GM21723 (cell line): Measurements from ENCODE around the gene GRM8.
"Not testable (repeated sequence)": the region's sequence is repeated elsewhere in the genome, so short reads cannot be mapped to it uniquely, and the experiment has no call there.

Experiments used
- ATAC-seq: cut with Tn5 transposase; IDR thresholded peaks from one replicate; pipeline ENCODE4 v1.9.1; 2021; ENCODE audit warnings: mild to moderate bottlenecking, moderate library complexity; ENCODE audit not compliant: unreplicated experiment

GRM8 gene

GRCh38 chr7:126937171-126937570 is 315.6 kb downstream of the GRM8 start:
- no peak for ATAC-seq

- ATAC-seq: no peak
These were observed 321.2 kb downstream of the GRM8 start for GRCh38 chr7:126931581-126931980.

DNA sequence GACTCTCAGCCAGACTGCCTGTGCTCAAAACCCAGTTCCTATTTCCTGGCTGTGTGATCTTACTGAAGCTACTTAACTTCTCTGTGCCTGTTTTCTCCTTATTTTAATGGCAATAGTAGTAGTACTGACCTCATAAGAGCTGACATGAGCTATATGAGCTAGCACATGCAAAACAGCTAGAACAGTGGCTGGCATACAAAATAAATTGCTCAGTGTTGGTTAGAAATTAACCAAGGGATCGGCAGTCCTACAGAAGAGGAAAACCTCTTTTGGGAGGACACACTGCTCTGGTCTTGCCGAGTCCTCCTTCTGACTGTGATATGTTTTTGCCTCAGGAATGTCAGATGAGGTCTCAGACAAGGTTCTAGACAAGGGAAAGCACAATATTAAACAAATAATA is 322.6 kb downstream of the GRM8 start:
- no peak for ATAC-seq

GRCh38 chr7:126924477-126924876 is 328.3 kb downstream of the GRM8 start:
- no peak for ATAC-seq

DNA sequence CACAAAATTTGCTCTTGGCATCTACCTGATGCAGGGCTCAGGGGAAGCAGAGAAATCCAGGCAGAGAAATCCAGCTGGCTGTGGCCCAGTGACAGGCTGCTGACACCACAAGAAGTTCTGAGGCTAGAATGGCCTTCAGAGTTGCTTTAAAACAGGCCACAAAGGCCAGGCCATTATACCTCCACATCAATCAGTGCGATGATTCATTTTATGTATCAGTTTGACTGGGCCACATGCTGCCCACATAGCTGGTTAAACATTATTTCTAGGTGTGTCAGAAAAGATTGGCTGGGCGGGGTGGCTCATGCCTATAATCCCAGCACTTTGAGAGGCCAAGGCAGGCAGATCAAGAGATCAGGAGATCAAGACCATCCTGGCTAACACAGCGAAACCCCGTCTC is 341.1 kb downstream of the GRM8 start:
- not testable (repeated sequence) for ATAC-seq

DNA sequence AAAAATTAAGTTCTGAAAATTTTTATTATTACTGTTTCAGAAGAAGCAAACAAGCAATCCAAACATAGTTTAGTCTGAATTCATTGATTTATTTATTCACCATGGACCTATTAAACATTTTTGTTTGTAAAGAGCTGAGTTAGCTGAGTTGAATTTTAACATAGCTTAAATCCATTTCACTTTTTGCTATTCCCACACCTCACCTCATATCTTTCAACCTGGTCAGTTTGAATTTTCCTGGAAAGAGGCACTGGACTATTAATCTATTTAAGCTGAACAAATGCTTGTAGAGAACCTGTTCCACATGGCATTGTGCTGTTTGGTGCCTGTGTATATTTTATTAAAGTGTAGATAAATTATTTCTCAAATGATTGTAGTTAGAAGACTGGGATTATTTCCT is 344.2 kb downstream of the GRM8 start:
- ATAC-seq: not testable (repeated sequence)

GRCh38 chr7:126907657-126908056 is 345.1 kb downstream of the GRM8 start:
- not testable (repeated sequence) for ATAC-seq

DNA sequence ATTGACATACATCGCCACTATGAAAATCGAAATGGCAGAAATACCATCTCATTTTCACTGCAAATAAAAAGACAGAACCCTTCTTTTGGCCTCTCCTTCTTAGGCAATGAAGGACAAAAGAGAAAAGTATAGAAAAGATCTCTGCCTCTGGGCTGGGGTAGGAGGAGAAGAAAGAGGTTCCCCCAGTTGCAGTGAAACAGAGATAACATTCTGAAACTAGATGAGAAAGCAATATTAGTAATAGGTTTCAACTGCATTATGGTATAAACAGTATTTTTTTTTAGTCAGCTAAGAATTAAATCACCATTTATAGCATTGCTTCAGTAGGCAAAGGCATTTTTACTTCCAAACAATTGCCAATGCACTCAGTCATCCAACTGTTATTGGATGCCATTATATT is 347.5 kb downstream of the GRM8 start:
- ATAC-seq: not testable (repeated sequence)

DNA sequence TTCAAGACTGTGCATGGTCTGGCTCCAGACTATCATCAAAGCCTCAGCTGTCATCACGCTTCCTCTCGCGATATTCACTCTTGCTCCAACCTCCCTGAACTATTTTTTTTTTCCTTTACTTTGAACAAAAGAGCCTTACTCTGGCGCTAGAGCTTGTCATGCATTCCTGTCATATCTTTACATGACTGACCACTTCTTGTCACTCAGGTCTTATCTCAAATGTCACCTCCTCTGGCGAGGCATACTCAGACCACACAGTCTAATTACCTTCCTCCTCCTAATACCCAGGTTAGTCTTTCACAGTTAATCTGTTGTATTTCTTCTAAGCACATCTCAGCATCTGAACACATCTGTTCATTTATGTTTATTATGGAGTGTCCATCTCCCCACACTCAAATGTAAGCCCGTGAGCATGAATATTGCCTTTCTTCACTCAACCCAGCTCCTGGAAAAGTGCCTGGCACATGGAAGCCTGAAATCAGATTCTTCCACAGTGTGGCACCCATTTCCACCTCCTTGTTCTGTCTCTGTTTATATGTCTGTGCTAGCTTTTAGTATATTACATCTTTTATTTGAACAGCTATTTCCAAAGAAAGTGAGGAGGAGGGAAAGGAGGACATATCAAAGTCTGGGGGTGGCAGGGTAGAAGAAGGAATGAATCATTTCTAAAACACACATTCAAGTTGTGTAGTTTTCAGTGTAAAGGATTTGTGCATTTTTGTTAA is 351.5 kb downstream of the GRM8 start:
- ATAC-seq: not testable (repeated sequence)

DNA sequence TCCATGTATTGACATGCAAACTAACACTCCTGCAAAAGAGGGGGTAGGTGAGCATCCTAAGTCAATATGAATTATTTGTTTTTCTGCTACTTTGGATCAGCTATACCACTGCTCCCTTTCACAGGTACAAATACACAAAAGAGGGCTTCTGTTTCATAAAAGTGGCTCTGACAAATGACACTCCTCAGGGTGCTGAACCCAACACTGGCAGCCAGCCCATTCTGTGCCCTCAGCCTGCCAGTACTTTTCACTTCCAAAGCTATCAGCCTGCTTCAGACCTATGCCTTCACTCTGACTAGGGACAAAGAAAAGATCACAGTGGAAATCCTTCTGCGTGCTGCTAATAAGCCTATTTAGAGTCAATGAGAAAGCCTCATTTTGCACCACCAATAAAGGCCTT is 364.8 kb downstream of the GRM8 start:
- not testable (repeated sequence) for ATAC-seq

DNA sequence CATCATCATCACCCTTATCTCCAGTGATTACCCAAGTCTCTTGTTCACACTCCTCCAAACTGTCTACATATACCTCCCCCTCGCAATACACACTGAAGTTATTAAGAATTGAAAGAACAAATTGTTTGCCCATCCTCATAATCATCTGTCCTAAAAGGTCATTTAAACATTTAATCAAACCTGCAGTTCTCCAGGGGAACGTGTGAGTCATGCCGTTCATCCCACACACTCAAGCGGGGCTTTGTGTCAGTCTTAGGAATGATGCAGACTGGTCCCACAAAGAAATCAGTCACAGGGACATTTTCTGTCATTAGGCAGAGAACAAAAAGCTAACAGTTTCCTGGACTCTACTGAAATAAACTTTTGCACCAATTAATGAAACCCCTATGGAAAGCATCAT is 365.2 kb downstream of the GRM8 start:
- not testable (repeated sequence) for ATAC-seq

GRCh38 chr7:126882730-126883129 is 370.0 kb downstream of the GRM8 start:
- not testable (repeated sequence) for ATAC-seq

- not testable (repeated sequence) for ATAC-seq
These were observed 370.8 kb downstream of the GRM8 start for GRCh38 chr7:126881908-126882307.

GRCh38 chr7:126881315-126881714 is 371.4 kb downstream of the GRM8 start:
- no peak for ATAC-seq

DNA sequence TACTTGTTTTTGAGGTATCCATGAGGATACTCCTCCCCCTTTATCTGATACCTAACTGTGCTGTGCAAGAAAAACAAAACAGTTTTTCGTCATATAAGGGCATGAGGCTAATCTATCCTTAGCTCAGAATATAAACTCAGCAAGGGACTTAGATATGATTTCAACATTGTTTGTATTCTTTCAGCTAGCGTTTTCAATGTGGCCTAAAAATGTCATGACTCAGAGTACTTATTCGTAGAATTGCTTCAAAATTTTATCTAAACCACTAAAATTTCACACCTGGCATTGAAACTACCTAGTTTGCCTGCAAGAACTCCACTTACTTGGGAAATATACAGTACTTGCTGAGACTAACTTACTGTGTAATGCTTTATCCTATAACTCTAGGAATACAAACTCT is 376.2 kb downstream of the GRM8 start:
- not testable (repeated sequence) for ATAC-seq

GRCh38 chr7:126856691-126857291 is 395.9 kb downstream of the GRM8 start:
- ATAC-seq: peak; percentile 77

DNA sequence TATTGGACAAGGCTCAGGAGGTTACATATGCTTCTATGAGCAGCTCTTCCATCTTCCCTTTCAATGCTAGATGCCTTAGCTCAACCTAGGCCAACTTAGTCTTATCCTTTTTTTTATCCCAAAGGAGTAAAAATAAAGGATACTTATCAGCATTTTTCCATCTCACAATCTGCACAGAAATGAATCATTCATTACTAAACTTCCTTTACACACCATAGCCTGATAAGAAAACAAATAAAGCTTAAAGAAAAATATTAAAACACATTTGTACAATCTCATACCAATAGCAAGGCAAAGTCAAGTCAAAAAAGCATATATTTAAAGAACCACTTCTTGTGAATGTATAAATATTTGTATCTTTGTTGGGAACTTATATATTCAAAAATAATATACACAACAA is 407.4 kb downstream of the GRM8 start:
- no peak for ATAC-seq

DNA sequence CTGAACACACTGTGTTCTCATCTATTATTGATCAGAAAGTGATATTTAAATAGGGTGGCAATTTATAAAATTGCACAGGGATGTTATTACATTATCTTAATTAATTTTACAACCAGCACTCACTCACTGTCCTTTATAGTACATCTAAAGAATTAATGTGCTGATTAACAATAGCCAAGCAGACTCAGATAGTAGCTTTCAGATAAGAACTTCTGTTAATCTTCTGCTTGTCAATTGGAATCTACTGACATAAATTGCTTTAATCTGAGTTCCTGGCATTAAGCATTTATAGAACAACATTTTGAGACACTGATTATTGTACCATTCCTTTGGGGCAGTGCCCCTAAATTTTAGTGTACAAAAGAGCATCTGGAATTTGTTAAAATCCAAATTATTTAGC is 408.9 kb downstream of the GRM8 start:
- no peak for ATAC-seq

DNA sequence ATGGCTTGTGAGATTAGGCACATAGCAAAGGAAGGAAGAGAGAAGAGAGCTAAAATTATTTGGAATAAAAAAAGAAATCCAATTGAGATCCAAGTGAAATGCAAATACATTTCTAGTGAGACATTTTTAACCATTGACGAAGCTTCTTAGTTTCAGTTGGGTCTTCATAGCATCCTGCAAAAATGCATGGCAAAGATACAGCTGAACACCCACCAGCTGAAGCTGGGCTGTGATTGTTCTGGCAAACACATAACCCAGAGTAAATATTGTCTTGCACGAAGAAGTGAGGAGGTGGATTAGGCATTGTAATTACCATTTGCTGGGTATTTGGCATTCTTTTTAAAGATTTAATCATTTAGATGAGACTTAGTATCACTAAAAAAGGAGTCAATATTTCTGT is 409.4 kb downstream of the GRM8 start:
- no peak for ATAC-seq

DNA sequence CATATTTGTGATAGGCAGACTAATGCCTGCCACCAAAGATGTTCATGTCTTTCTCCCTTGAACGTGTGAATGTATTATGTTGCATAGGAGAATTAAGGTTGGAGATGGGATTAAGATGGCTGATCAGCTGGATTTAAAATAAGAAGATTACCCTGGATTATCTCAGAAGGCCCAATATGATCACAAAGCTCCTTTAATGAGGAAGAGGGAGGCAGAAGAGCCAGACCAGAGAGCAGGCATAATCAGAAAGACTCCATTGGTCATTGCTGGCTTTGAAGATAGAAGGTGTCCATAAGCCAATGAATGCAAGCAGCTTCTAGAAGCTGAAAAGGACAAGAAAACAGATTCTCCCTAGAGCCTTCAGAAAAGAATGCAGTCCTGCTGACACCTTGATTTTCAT is 410.3 kb downstream of the GRM8 start:
- ATAC-seq: no peak

DNA sequence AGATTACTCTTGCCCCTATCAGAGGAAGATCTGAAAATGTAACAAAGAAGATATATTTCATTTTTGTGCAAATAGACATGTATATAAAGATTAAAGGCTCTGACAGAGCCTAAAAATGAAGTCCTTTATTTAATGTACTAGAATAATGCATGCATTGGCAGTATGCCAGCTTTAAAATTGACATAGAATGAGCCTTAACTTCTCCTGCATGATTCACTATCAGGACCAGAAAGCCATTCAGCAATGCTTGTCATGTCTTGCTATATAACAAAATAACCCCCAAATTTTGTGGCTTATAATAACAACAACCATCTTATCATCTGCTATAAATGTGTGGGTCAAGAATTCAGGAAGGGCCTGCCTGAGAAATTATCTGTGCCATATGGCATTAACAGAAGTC is 411.9 kb downstream of the GRM8 start:
- no peak for ATAC-seq

DNA sequence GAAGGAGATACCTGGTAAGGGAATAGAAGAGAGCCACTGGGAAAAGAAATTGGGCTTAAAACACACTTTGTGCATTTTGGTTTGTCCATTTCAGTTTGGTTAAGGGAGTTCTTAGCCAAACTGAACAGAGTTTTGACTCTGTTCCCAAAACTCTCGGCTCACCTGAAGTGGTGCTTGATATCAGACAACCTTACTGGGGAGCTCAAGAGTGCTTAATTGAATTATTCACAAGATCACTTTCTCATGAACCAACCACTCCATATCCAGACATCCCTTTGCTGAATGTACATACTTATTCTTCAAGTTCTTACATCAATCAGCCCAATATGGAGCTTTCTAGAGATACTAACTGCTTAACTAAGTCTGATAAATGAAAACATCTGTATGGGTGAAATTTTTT is 413.1 kb downstream of the GRM8 start:
- no peak for ATAC-seq

DNA sequence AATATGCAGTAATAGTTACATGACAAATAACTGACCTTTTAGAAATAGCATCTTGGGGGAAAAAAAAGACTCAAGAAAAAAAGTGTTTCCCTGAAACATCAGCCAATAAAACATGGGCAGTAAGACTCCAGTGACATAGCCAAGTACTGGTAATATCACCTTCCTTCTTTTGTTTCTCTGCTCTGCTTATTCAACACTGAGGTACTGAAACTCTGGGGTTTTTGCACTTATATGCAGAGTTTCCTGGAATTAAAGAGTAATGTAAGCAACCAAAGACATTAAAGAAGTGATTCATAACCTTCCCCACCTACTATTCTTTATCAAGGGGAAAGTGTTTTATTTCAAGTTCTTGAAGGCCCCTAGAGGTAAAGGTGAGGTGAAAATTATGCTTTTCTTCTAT is 414.5 kb downstream of the GRM8 start:
- no peak for ATAC-seq
